Liver (tissue), 9 donors: Measurements from ENCODE around the gene TUB. TPM values are rescaled to one million over a fixed set of nuclear protein-coding genes. Genes with fewer than 3 reads are reported as not detected.

Experiments
- DNase-seq: peaks from one replicate; pipeline ENCODE4 v3.0.0-alpha.2; 2017; ENCODE audit warnings: low spot score
- H3K27ac ChIP-seq, 2 donors: one replicate each; pipeline ENCODE4 v1.7.0; 2013; ENCODE audit warnings: inconsistent platforms in 2 of 2, low read length in 2 of 2, control low read depth in 1 of 2, low read depth in 1 of 2, mild to moderate bottlenecking in 1 of 2
- H3K27me3 ChIP-seq, 4 donors: one replicate each; pipeline versions ENCODE4 v1.6.1 to v1.7.0; 2013; ENCODE audit warnings: low read length in 3 of 4, inconsistent platforms in 1 of 4, mild to moderate bottlenecking in 1 of 4, moderate library complexity in 1 of 4; ENCODE audit not compliant: control insufficient read depth in 4 of 4, insufficient read depth in 4 of 4
- H3K36me3 ChIP-seq, 4 donors: one replicate each; pipeline versions ENCODE4 v1.6.1 to v1.7.0; 2013; ENCODE audit warnings: low read length in 3 of 4, mild to moderate bottlenecking in 3 of 4, low read depth in 1 of 4, moderate library complexity in 1 of 4; ENCODE audit not compliant: control insufficient read depth in 4 of 4, insufficient read depth in 3 of 4
- H3K4me1 ChIP-seq, 4 donors: one replicate each; pipeline versions ENCODE4 v1.6.1 to v1.7.0; 2013; ENCODE audit warnings: low read length in 3 of 4, mild to moderate bottlenecking in 3 of 4, moderate library complexity in 1 of 4; ENCODE audit not compliant: control insufficient read depth in 4 of 4, insufficient read depth in 4 of 4
- H3K4me3 ChIP-seq, 3 donors: one replicate each; pipeline versions ENCODE4 v1.6.1 to v1.7.0; 2013; ENCODE audit warnings: low read length in 3 of 3, control low read depth in 1 of 3, low read depth in 1 of 3, mild to moderate bottlenecking in 1 of 3
- H3K9ac ChIP-seq, 2 donors: one replicate each; pipeline ENCODE4 v1.7.0; 2013; ENCODE audit warnings: low read length in 2 of 2, mild to moderate bottlenecking in 2 of 2, moderate library complexity in 2 of 2, control low read depth in 1 of 2, low read depth in 1 of 2
- H3K9me3 ChIP-seq, 4 donors: one replicate each; pipeline versions ENCODE4 v1.6.1 to v1.7.0; 2013; ENCODE audit warnings: low read length in 3 of 4; ENCODE audit not compliant: control insufficient read depth in 4 of 4
- FOXA1 ChIP-seq: IDR thresholded peaks from 2 replicates; pipeline ENCODE4 v1.6.1; 2016; ENCODE audit warnings: antibody characterized with exemption
- HNF4A ChIP-seq, 2 donors: conservative IDR thresholded peaks; 2 replicates each; pipeline ENCODE4 v1.6.1; 2016; ENCODE audit warnings: antibody characterized with exemption in 2 of 2, mild to moderate bottlenecking in 2 of 2
- HNF4G ChIP-seq: IDR thresholded peaks from 2 replicates; pipeline ENCODE4 v1.6.1; 2016; ENCODE audit warnings: antibody characterized with exemption
- RAD21 ChIP-seq, 2 donors: IDR thresholded peaks; 2 replicates each; pipeline ENCODE4 v1.6.1; 2016; ENCODE audit warnings: antibody characterized with exemption in 2 of 2, mild to moderate bottlenecking in 2 of 2
- SP1 ChIP-seq: IDR thresholded peaks from 2 replicates; pipeline ENCODE4 v1.6.1; 2018; ENCODE audit warnings: antibody characterized with exemption, mild to moderate bottlenecking
- TAF1 ChIP-seq: conservative IDR thresholded peaks from 2 replicates; pipeline ENCODE4 v1.6.1; 2016; ENCODE audit warnings: antibody characterized with exemption, mild to moderate bottlenecking
- YY1 ChIP-seq: IDR thresholded peaks from 2 replicates; pipeline ENCODE4 v1.6.1; 2016; ENCODE audit warnings: antibody characterized with exemption, mild to moderate bottlenecking
- WGBS: extraction: QIAGEN DNeasy Blood & Tissue Kit; methylation state at CpG from one replicate; pipeline ENCODE4 v1.1.7; 2013; 5-methylcytosine and 5-hydroxymethylcytosine counted together
- polyA plus RNA-seq, 2 donors: library from polyadenylated mRNA; stranded (reverse) in 1 of 2; unstranded in 1 of 2; fragments of 200-250 nt in 1 of 2; fragments of >200 nt in 1 of 2; fragmentation: Nextera tagmentation in 1 of 2; extraction: Ambion mirVana in 1 of 2; gene quantifications; one replicate each; pipeline versions ENCODE4 v1.2.1 to v1.2.3, GENCODE V29; 2013 to 2015
- total RNA-seq, 2 donors: library from RNA; depleted of rRNA; stranded (reverse); fragments of >200 nt; gene quantifications; one replicate each; pipeline ENCODE4 v1.2.3, GENCODE V29; 2014
- TF ChIP-seq, protein P1 (sequence below): IDR thresholded peaks from 2 replicates; pipeline ENCODE4 v1.6.1; 2016; ENCODE audit warnings: antibody characterized with exemption
- TF ChIP-seq, protein P2 (sequence below): IDR thresholded peaks from 2 replicates; pipeline ENCODE4 v1.6.1; 2016; ENCODE audit warnings: antibody characterized with exemption, mild to moderate bottlenecking
- TF ChIP-seq, protein P3 (sequence below): fragments of 150-350 bp; IDR thresholded peaks from 2 replicates; pipeline ENCODE4 v1.5.1; 2017; ENCODE audit warnings: improper control_type of control experiment, low read depth, low read length; ENCODE audit not compliant: missing input control
- donor health status: healthy.
- donor health status: healthy.
- donor health status: healthy.
- donor health status: healthy.
- donor health status: healthy.

The TUB gene
- total and polyA plus RNA-seq, 4 donors, result 0.15 to 1.3 (median 0.66) TPM

DNA sequence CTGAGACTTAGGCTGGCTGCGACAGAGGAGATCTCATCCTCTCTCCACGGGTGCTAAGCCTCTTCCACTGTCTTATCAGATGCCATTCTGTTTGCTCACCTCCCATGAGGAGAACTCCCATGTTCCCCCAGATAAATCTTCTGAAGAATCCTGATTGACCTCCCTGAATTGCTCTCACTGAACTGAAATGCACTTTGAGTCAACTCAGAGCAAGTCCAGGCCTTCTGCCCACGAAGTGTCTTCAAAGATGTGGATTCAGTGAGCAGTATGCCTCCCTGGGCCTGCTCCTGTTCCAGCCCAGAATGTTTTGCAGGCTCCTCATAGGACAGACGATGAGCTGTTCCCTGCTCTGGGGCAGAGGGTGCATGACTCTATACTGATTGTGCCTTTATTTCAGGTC, 17.4 kb downstream of the TUB start (continued):
- TF ChIP-seq, protein P1, sequence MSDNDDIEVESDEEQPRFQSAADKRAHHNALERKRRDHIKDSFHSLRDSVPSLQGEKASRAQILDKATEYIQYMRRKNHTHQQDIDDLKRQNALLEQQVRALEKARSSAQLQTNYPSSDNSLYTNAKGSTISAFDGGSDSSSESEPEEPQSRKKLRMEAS, result no peak
- no peak for TF ChIP-seq FOXA1
- TF ChIP-seq HNF4A (conservative IDR thresholded peaks at IDR 0.05), result no peak

DNA sequence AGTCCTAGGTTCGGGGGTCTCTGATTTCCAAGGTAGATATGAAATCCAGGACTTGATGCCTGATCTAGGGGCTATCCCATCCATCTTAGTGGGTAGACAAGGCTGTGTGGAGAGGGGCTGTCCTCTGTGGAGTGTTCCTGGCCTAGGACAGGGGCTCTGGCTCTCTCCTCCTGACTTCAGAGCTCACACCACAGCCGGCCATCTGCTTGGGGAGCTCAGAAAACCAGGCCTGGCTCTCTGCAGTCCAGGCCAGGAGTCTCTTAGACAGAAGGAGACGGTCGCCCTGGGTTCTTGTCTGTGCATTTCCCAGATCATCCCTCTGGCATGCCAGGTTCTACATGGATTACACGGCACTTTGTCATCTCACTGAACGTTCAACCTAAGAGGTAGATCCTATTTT, 17.9 kb downstream of the TUB start:
- 86% methylated on average over 6 of the region's 6 CpGs for WGBS
- Histone ChIP-seq H3K9me3 (no peaks in the 10 kb centered on the region), H3K27me3 (no peaks in the 10 kb centered on the region), H3K36me3 (no peaks in the 10 kb centered on the region), H3K4me1 (no peaks in the 10 kb centered on the region), H3K4me3 (no peak overlapping the region), H3K27ac (no peak overlapping the region), H3K9ac (no peak overlapping the region)
- TF ChIP-seq YY1 (no peak), HNF4G (no peak), TAF1 (no peak), SP1 (no peak), FOXA1 (no peak), RAD21 (IDR thresholded peaks at IDR 0.05) (no peak)
- TF ChIP-seq, protein P2, sequence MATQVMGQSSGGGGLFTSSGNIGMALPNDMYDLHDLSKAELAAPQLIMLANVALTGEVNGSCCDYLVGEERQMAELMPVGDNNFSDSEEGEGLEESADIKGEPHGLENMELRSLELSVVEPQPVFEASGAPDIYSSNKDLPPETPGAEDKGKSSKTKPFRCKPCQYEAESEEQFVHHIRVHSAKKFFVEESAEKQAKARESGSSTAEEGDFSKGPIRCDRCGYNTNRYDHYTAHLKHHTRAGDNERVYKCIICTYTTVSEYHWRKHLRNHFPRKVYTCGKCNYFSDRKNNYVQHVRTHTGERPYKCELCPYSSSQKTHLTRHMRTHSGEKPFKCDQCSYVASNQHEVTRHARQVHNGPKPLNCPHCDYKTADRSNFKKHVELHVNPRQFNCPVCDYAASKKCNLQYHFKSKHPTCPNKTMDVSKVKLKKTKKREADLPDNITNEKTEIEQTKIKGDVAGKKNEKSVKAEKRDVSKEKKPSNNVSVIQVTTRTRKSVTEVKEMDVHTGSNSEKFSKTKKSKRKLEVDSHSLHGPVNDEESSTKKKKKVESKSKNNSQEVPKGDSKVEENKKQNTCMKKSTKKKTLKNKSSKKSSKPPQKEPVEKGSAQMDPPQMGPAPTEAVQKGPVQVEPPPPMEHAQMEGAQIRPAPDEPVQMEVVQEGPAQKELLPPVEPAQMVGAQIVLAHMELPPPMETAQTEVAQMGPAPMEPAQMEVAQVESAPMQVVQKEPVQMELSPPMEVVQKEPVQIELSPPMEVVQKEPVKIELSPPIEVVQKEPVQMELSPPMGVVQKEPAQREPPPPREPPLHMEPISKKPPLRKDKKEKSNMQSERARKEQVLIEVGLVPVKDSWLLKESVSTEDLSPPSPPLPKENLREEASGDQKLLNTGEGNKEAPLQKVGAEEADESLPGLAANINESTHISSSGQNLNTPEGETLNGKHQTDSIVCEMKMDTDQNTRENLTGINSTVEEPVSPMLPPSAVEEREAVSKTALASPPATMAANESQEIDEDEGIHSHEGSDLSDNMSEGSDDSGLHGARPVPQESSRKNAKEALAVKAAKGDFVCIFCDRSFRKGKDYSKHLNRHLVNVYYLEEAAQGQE, result no peak
- TF ChIP-seq, protein P1, result no peak
- peak; percentile 28 for DNase-seq

DNA sequence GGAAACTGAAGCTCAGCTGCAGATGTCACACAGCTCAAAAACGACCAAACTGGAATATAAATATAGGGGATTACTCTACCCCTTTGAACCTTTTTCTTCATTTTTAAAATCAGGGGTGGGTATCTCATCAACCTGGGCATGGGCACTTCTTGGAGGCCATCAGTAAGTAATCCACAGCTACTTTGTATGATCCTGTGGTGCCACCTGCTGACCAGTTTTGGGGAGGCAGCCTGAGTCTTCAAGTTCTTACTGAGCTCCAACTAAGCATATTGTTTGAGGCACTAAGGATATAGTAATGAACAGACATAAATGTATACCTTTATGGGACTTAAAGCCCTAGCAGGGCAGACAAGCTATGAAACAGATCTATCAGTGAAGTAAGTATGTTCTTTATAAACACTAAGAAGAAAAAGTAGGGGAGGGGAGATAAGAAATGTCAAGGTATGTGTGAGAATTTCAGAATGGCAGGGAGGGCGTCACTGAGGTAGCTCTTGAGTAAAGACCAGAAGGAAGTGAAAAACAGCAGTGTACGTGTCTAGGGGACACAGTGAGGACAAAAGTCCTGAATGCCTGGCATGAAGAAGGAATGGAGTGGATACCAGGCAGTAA, 18.4 kb downstream of the TUB start:
- 43% methylated on average over 3 of the region's 3 CpGs for WGBS
- no peaks in the 10 kb centered on the region for H3K4me1 ChIP-seq
- no peak overlapping the region for H3K9ac ChIP-seq
- H3K4me3 ChIP-seq, result no peak overlapping the region
- no peaks in the 10 kb centered on the region for H3K27me3 ChIP-seq
- no peaks in the 10 kb centered on the region for H3K9me3 ChIP-seq
- H3K27ac ChIP-seq, result no peak overlapping the region
- H3K36me3 ChIP-seq, result no peaks in the 10 kb centered on the region
- peak; percentile 79 for DNase-seq
- TF ChIP-seq, protein P3, sequence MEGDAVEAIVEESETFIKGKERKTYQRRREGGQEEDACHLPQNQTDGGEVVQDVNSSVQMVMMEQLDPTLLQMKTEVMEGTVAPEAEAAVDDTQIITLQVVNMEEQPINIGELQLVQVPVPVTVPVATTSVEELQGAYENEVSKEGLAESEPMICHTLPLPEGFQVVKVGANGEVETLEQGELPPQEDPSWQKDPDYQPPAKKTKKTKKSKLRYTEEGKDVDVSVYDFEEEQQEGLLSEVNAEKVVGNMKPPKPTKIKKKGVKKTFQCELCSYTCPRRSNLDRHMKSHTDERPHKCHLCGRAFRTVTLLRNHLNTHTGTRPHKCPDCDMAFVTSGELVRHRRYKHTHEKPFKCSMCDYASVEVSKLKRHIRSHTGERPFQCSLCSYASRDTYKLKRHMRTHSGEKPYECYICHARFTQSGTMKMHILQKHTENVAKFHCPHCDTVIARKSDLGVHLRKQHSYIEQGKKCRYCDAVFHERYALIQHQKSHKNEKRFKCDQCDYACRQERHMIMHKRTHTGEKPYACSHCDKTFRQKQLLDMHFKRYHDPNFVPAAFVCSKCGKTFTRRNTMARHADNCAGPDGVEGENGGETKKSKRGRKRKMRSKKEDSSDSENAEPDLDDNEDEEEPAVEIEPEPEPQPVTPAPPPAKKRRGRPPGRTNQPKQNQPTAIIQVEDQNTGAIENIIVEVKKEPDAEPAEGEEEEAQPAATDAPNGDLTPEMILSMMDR, result peak; percentile 81
- TF ChIP-seq RAD21 (IDR thresholded peaks at IDR 0.05) (peak; percentile 91 to 92), TAF1 (no peak)
